Thoracic aorta endothelial cell (primary cell): Measurements from ENCODE around the gene C1QTNF2. TPM values are rescaled to one million over a fixed set of nuclear protein-coding genes. Genes with fewer than 3 reads are reported as not detected.

ENCODE experiments used
- small RNA-seq: library from RNA; depleted of rRNA; stranded (forward); fragments of <200 nt; gene quantifications from one replicate; pipeline ENCODE3, GENCODE V24; 2012
- total RNA-seq: library from RNA; depleted of rRNA; stranded (reverse); fragments of >200 nt; gene quantifications from 2 replicates; pipeline ENCODE4 v1.2.3, GENCODE V29; 2012

Gene C1QTNF2
- total RNA-seq: not detected in 2 replicates

GRCh38 chr5:160369990-160370712 lies at the start of gene C1QTNF2:
Gene C1QTNF2, minus strand, starts transcription at chr5:160370626. Its CDS starts 15,615 bp downstream, at chr5:160355011.

GRCh38 chr5:160418561-160419457 lies 48.4 kb upstream of the C1QTNF2 start, which contains the start of gene SLU7:
Gene SLU7, minus strand, starts transcription at chr5:160419081. Its CDS starts 3,787 bp downstream, at chr5:160415294.

GRCh38 chr5:160399402-160400353 lies 29.3 kb upstream of the C1QTNF2 start, which contains the start of gene FAM200C:
Gene FAM200C, minus strand, starts transcription at chr5:160400054. Its CDS starts 4,564 bp downstream, at chr5:160395490.

GRCh38 chr5:160312134-160312959 lies 58.1 kb downstream of the C1QTNF2 start, which contains the start of gene CCNJL:
Gene CCNJL, minus strand, starts transcription at chr5:160312564. Its CDS starts 641 bp downstream, at chr5:160311923.

Small RNAs within 50 kb of the gene (small RNA-seq; reads per million reads assigned to genes)
- gene AC112191.3: not detected

Other genes starting within 250 kb of the C1QTNF2 start
- not detected in 2 replicates for gene FABP6, start 141.1 kb downstream of the C1QTNF2 start, total RNA-seq
- gene CCNJL, start 58.1 kb downstream of the C1QTNF2 start, total RNA-seq: 4.0 TPM in 2 replicates
- gene FAM200C, start 29.4 kb upstream of the C1QTNF2 start, total RNA-seq: 2.9 and 4.1 TPM in 2 replicates
- gene SLU7, start 48.5 kb upstream of the C1QTNF2 start, total RNA-seq: 61.0 and 66.6 TPM in 2 replicates
- 329 and 398 TPM in 2 replicates for gene PTTG1, start 51.2 kb upstream of the C1QTNF2 start, total RNA-seq